Sigmoid colon (tissue), 7 donors: Measurements from ENCODE around the gene FAM89A. TPM values are rescaled to one million over a fixed set of nuclear protein-coding genes. Genes with fewer than 3 reads are reported as not detected.
"Not testable (repeated sequence)": the region's sequence is repeated elsewhere in the genome, so short reads cannot be mapped to it uniquely, and the experiment has no call there.

Source experiments
- DNase-seq: peaks from one replicate; pipeline ENCODE4 v3.0.0-alpha.2; 2019
- H3K27ac ChIP-seq, 4 donors: fragments of 200-600 bp; sonication (generic); one replicate each; pipeline ENCODE4 v1.5.1; 2016 to 2019; ENCODE audit warnings: mild to moderate bottlenecking in 1 of 4
- H3K27me3 ChIP-seq, 3 donors: fragments of 200-600 bp; sonication (generic); one replicate each; pipeline ENCODE4 v1.5.1; 2019; ENCODE audit warnings: mild to moderate bottlenecking in 1 of 3
- H3K36me3 ChIP-seq, 4 donors: fragments of 200-600 bp; sonication (generic); one replicate each; pipeline ENCODE4 v1.5.1; 2016 to 2019
- H3K4me1 ChIP-seq, 4 donors: fragments of 200-600 bp; sonication (generic); one replicate each; pipeline ENCODE4 v1.5.1; 2017 to 2019
- H3K4me3 ChIP-seq, 4 donors: fragments of 200-600 bp; sonication (generic); one replicate each; pipeline ENCODE4 v1.5.1; 2017 to 2019; ENCODE audit warnings: mild to moderate bottlenecking in 2 of 4, moderate library complexity in 1 of 4
- H3K9me3 ChIP-seq, 4 donors: fragments of 200-600 bp in 3 of 4; sonication (generic) in 3 of 4; one replicate each; pipeline versions ENCODE4 v1.5.1 to v1.6.1; 2013 to 2019
- CTCF ChIP-seq, 4 experiments: fragments of 450-650 bp in 3 of 4; fragments of 200-600 bp in 1 of 4; IDR thresholded peaks; one replicate each; pipeline ENCODE4 v1.5.1; 2016 to 2019; ENCODE audit warnings: antibody characterized with exemption in 4 of 4, mild to moderate bottlenecking in 3 of 4, moderate library complexity in 2 of 4
- EP300 ChIP-seq, 4 donors: sonication (generic); formaldehyde crosslinking; IDR thresholded peaks; one replicate each; pipeline ENCODE4 v1.6.1; 2017; ENCODE audit warnings: antibody characterized with exemption in 4 of 4
- POLR2A ChIP-seq, 2 donors: fragments of 450-650 bp; IDR thresholded peaks; one replicate each; pipeline ENCODE4 v1.6.1; 2016; ENCODE audit warnings: antibody characterized with exemption in 2 of 2, mild to moderate bottlenecking in 2 of 2, moderate library complexity in 2 of 2
- POLR2AphosphoS5 ChIP-seq, 4 donors: sonication (generic); formaldehyde crosslinking; IDR thresholded peaks; one replicate each; pipeline ENCODE4 v1.6.1; 2017; ENCODE audit warnings: antibody characterized with exemption in 4 of 4
- WGBS, 2 donors: extraction: QIAGEN DNeasy Blood & Tissue Kit; methylation state at CpG; one replicate each; pipeline ENCODE4 v1.1.7; 2013; 5-methylcytosine and 5-hydroxymethylcytosine counted together
- intact Hi-C: fragments of 100-400 bp; cut with DNase I; formaldehyde crosslinking; loops from one replicate; pipeline ENCODE4 v1.15.1; 2023
- polyA plus RNA-seq, 3 donors: library from polyadenylated mRNA; stranded (reverse); fragments of 200-250 nt; gene quantifications; one replicate each; pipeline ENCODE4 v1.2.3, GENCODE V29; 2013
- total RNA-seq, 4 donors: library from RNA; depleted of rRNA; stranded (reverse); fragments of >200 nt; gene quantifications; one replicate each; pipeline ENCODE4 v1.1.0, GENCODE V29; 2016
- donor health status: healthy with polysubstance abuse.
- donor health status: Bipolar disorder and iron deficiency.
- donor health status: healthy.

Gene FAM89A
- total and polyA plus RNA-seq, 7 donors = 2.3 to 9.9 (median 5.8) TPM

- DNase-seq = no peak
- whole genome bisulfite sequencing, 2 donors = 93 to 94% methylated on average over 13 of the region's 13 CpGs
- TF ChIP-seq POLR2A (IDR thresholded peaks at IDR 0.05) (no peak), POLR2AphosphoS5 (IDR thresholded peaks at IDR 0.05) (no peak)
- Histone ChIP-seq H3K27me3 (peaks cover 12 to 71% (median 27%) of the 10 kb centered on the region in 3 donors), H3K9me3 (no peaks in the 10 kb centered on the region), H3K36me3 (no peaks in the 10 kb centered on the region), H3K4me3 (no peak overlapping the region), H3K4me1 (peaks cover 0 to 26% (median 25%) of the 10 kb centered on the region in 4 donors), H3K27ac (no peak overlapping the region)
- intact Hi-C loops = no loop called here
Measured at GRCh38 chr1:231037585-231038517, 2.2 kb downstream of the FAM89A start.

GRCh38 chr1:231036416-231036815 is 3.6 kb downstream of the FAM89A start:
- TF ChIP-seq CTCF (IDR thresholded peaks at IDR 0.05) (no peak), EP300 (IDR thresholded peaks at IDR 0.05) (no peak), POLR2AphosphoS5 (IDR thresholded peaks at IDR 0.05) (no peak), POLR2A (IDR thresholded peaks at IDR 0.05) (no peak)
- H3K36me3 ChIP-seq = no peaks in the 10 kb centered on the region
- DNase-seq = no peak
- H3K4me3 ChIP-seq = no peak overlapping the region
- H3K4me1 ChIP-seq = peaks cover 0 to 26% (median 25%) of the 10 kb centered on the region in 4 donors
- no peaks in the 10 kb centered on the region for H3K9me3 ChIP-seq
- intact Hi-C loops = no loop called here
- peaks cover 12 to 73% (median 27%) of the 10 kb centered on the region in 3 donors for H3K27me3 ChIP-seq
- 51 to 87% methylated on average over 5 of the region's 5 CpGs for WGBS, 2 donors
- H3K27ac ChIP-seq = no peak overlapping the region

GRCh38 chr1:231035799-231036198 is 4.3 kb downstream of the FAM89A start:
- H3K9me3 ChIP-seq = no peaks in the 10 kb centered on the region
- no peak overlapping the region for H3K4me3 ChIP-seq
- DNase-seq = no peak
- 95% methylated on average over 1 of the region's 1 CpG for WGBS, 2 donors
- TF ChIP-seq CTCF (IDR thresholded peaks at IDR 0.05) (no peak), POLR2A (IDR thresholded peaks at IDR 0.05) (no peak), POLR2AphosphoS5 (IDR thresholded peaks at IDR 0.05) (no peak), EP300 (IDR thresholded peaks at IDR 0.05) (no peak)
- peaks cover 12 to 68% (median 25%) of the 10 kb centered on the region in 3 donors for H3K27me3 ChIP-seq
- intact Hi-C loops = no loop called here
- H3K36me3 ChIP-seq = no peaks in the 10 kb centered on the region
- peaks cover 0 to 22% (median 21%) of the 10 kb centered on the region in 4 donors for H3K4me1 ChIP-seq
- no peak overlapping the region for H3K27ac ChIP-seq

- Histone ChIP-seq H3K27ac (no peak overlapping the region), H3K4me1 (no peaks in the 10 kb centered on the region), H3K27me3 (peaks cover 0 to 41% (median 8%) of the 10 kb centered on the region in 3 donors), H3K36me3 (no peaks in the 10 kb centered on the region), H3K4me3 (no peak overlapping the region), H3K9me3 (no peaks in the 10 kb centered on the region)
- intact Hi-C loops = no loop called here
- TF ChIP-seq POLR2A (IDR thresholded peaks at IDR 0.05) (no peak), EP300 (IDR thresholded peaks at IDR 0.05) (no peak), POLR2AphosphoS5 (IDR thresholded peaks at IDR 0.05) (no peak), CTCF (IDR thresholded peaks at IDR 0.05) (no peak)
- WGBS, 2 donors = 29 to 42% methylated on average over 7 of the region's 7 CpGs
- no peak for DNase-seq
Measured at GRCh38 chr1:231032963-231033362, 7.1 kb downstream of the FAM89A start.

GRCh38 chr1:231029841-231030240 is 10.2 kb downstream of the FAM89A start:
- Histone ChIP-seq H3K9me3 (no peaks in the 10 kb centered on the region), H3K36me3 (no peaks in the 10 kb centered on the region), H3K27ac (no peak overlapping the region), H3K4me1 (no peaks in the 10 kb centered on the region), H3K4me3 (no peak overlapping the region), H3K27me3 (peaks cover 0 to 10% (median 0%) of the 10 kb centered on the region in 3 donors)
- intact Hi-C loops = no loop called here
- no peak for TF ChIP-seq POLR2A (IDR thresholded peaks at IDR 0.05)
- no peak for TF ChIP-seq EP300 (IDR thresholded peaks at IDR 0.05)
- TF ChIP-seq POLR2AphosphoS5 (IDR thresholded peaks at IDR 0.05) = no peak
- no peak for TF ChIP-seq CTCF (IDR thresholded peaks at IDR 0.05)
- 88 to 93% methylated on average over 6 of the region's 6 CpGs for WGBS, 2 donors
- DNase-seq = no peak

- H3K4me1 ChIP-seq, H3K9me3 ChIP-seq, H3K36me3 ChIP-seq, intact Hi-C loops, H3K27ac ChIP-seq, DNase-seq, H3K4me3 ChIP-seq, H3K27me3 ChIP-seq: not testable (repeated sequence)
- WGBS, 2 donors = 96% methylated on average over 4 of the region's 4 CpGs
Measured at GRCh38 chr1:231029247-231029646, 10.8 kb downstream of the FAM89A start.
